Small intestine (tissue), 7 donors: ENCODE results near the gene NRXN3. TPM values are rescaled to one million over a fixed set of nuclear protein-coding genes. Genes with fewer than 3 reads are reported as not detected.

Source experiments
- DNase-seq, 2 donors: peaks; one replicate each; pipeline versions ENCODE4 v3.0.0 to v3.0.0-alpha.2; 2013
- FAIRE-seq: peaks from 2 replicates; lab custom pipeline; 2012; peaks lifted over from hg19 to GRCh38; lab: Jason Lieb, UNC
- H3K27ac ChIP-seq, 3 donors: one replicate each; pipeline ENCODE4 v1.5.1; 2013; ENCODE audit warnings: low read length in 2 of 3, mild to moderate bottlenecking in 2 of 3, control low read depth in 1 of 3, inconsistent platforms in 1 of 3, low read depth in 1 of 3, moderate library complexity in 1 of 3
- H3K27me3 ChIP-seq, 3 donors: one replicate each; pipeline ENCODE4 v1.6.1; 2013; ENCODE audit warnings: low read length in 3 of 3, inconsistent platforms in 1 of 3; ENCODE audit not compliant: control insufficient read depth in 3 of 3, insufficient read depth in 3 of 3
- H3K36me3 ChIP-seq, 3 donors: one replicate each; pipeline ENCODE4 v1.6.1; 2013; ENCODE audit warnings: low read length in 3 of 3, inconsistent platforms in 1 of 3, low read depth in 1 of 3, mild to moderate bottlenecking in 1 of 3, moderate library complexity in 1 of 3; ENCODE audit not compliant: control insufficient read depth in 3 of 3, insufficient read depth in 2 of 3
- H3K4me1 ChIP-seq, 3 donors: one replicate each; pipeline ENCODE4 v1.6.1; 2013; ENCODE audit warnings: low read length in 2 of 3, inconsistent platforms in 1 of 3, low read depth in 1 of 3, mild to moderate bottlenecking in 1 of 3, moderate library complexity in 1 of 3; ENCODE audit not compliant: control insufficient read depth in 3 of 3, insufficient read depth in 2 of 3
- H3K4me3 ChIP-seq, 3 donors: one replicate each; pipeline ENCODE4 v1.5.1; 2013; ENCODE audit warnings: low read length in 3 of 3, control low read depth in 1 of 3, inconsistent platforms in 1 of 3, low read depth in 1 of 3, mild to moderate bottlenecking in 1 of 3, moderate library complexity in 1 of 3
- H3K9me3 ChIP-seq, 2 donors: one replicate each; pipeline ENCODE4 v1.6.1; 2013; ENCODE audit warnings: low read depth in 1 of 2, low read length in 1 of 2; ENCODE audit not compliant: control insufficient read depth in 2 of 2, insufficient read depth in 1 of 2
- WGBS, 3 donors: extraction: QIAGEN DNeasy Blood & Tissue Kit; methylation state at CpG; one replicate each; pipeline ENCODE4 v1.1.7; 2013; 5-methylcytosine and 5-hydroxymethylcytosine counted together
- polyA plus RNA-seq, 4 donors: library from polyadenylated mRNA; stranded (reverse) in 3 of 4; unstranded in 1 of 4; fragments of 200-250 nt in 3 of 4; fragments of 120-200 nt in 1 of 4; gene quantifications; one replicate each; pipeline versions ENCODE4 v1.2.1 to v1.2.3, GENCODE V29; 2013
- donor health status: healthy with polysubstance abuse.
- donor health status: control.
- donor health status: control.
- donor health status: Bipolar disorder and iron deficiency.
- donor health status: healthy.

NRXN3 gene
- polyA plus RNA-seq, 4 donors, result 2.3 TPM; not detected in 2

DNA sequence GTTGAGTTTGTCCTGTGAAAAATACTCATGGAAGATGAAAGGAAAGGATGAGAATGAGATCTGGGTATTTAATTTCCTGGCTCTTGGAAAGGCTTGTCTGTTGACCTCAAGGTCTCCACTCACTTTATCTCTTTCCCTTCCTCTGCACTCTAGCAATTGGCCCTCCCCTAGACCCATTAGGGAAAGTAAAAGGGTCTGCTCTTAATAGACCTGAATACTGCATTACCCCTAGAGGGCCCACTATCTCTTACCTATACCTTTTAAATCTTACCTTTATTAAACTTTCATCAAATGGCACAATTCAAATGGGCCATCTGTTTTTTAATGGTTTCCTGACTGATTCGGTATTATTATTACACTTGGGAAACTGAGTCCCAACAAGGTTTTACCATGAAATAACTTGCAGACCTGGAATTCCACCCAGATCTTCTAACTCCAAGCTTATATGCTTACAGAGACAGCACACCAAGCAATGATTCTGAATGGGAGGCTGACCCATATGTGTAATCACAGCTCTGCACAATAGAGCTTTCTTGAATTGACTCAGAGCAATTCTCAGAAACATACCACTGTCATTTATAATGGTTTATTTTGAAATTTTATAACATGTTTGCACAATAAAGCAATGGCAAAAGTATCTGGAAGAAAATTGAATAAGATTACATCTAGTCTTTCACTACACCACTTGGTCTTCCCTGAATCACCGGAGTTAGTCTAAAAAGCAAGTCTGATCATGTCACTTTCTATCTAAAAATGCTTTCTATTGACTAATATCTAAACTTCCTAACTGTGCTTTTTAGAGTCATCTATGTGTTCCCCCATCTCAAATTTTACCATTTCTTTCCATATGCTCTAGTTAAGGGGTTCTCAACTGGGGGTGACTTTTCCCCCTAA lies 618.5 kb downstream of the NRXN3 start:
- 86 to 91% (median 86%) methylated on average over 2 of the region's 2 CpGs for WGBS, 3 donors
- Histone ChIP-seq H3K27me3 (no peaks in the 10 kb centered on the region), H3K9me3 (no peaks in the 10 kb centered on the region), H3K4me3 (no peak overlapping the region), H3K27ac (no peak overlapping the region), H3K36me3 (no peaks in the 10 kb centered on the region), H3K4me1 (no peaks in the 10 kb centered on the region)
- no peak for FAIRE-seq
- no peak for DNase-seq

DNA sequence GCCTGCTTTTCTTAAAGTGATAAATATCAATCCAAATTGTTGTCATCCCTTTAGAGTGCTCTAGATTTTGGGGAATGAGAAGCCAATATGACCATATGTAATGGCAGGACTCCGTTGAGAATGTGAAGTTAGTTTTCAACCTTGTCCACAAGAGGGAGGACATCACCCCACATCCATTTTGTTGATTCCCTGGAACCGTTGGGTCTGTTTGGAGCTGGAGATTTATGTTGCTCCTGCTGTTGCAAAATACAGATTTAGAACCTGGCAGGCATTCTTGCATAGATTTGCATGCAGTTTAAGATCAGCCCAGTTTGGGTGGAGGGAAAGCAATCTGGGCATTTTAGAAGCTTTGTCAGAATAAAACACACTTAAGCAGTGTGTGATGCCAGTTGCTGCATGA lies 620.1 kb downstream of the NRXN3 start:
- no peak for FAIRE-seq
- no peaks in the 10 kb centered on the region for H3K4me1 ChIP-seq

DNA sequence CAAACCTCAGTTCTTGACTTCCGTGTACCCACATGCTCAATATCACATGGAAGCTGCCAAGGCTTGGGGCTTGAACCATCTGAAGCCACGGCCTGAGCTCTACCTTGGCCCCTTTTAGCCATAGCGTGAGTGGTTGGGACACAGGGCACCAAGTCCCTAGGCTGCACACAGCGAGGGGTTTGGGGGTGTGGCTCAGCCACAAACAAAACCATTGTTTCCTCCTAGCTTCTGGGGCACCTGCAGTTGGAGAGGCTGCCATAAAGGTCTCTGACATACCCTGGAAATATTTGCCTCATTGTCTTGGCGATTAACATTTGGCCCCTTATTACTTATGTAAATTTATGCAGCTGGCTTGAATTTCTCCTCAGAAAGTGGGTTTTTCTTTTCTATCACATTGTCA lies 628.6 kb downstream of the NRXN3 start:
- H3K27me3 ChIP-seq, result no peaks in the 10 kb centered on the region
- FAIRE-seq (no peak), DNase-seq (no peak)
- no peaks in the 10 kb centered on the region for H3K9me3 ChIP-seq
- H3K36me3 ChIP-seq, result no peaks in the 10 kb centered on the region
- H3K4me3 ChIP-seq, result no peak overlapping the region
- H3K27ac ChIP-seq, result no peak overlapping the region
- 47 to 70% (median 49%) methylated on average over 5 of the region's 5 CpGs for WGBS, 3 donors
- no peaks in the 10 kb centered on the region for H3K4me1 ChIP-seq

More for the DNA sequence above, 620.1 kb downstream of the NRXN3 start:
- no peak overlapping the region for H3K4me3 ChIP-seq
- H3K27me3 ChIP-seq, result no peaks in the 10 kb centered on the region
- no peak overlapping the region for H3K27ac ChIP-seq
- H3K36me3 ChIP-seq, result no peaks in the 10 kb centered on the region
- no peak for DNase-seq
- H3K9me3 ChIP-seq, result no peaks in the 10 kb centered on the region
- WGBS, 3 donors, result 12 to 19% (median 13%) methylated on average over 2 of the region's 2 CpGs

DNA sequence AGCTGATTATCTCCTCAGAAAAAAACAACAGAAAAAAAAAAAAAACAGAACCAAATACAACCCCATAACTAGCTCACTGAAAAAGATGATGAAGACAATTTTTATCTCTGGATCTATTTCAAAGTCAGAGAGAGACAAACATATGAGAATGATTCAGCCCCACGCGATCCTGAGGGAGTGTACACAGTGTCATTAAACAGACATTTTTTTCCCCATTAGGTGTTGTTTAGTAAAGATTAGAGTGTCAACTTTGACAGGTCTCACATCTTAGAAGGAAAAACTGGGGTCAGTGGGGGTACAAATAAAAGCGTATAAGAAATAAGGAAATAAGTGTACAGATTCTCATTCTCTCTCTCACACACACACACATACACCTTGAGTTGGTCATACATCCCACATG lies 635.4 kb downstream of the NRXN3 start:
- H3K27ac ChIP-seq, result no peak overlapping the region
- FAIRE-seq (no peak), DNase-seq (no peak)
- no peaks in the 10 kb centered on the region for H3K36me3 ChIP-seq
- H3K4me3 ChIP-seq, result no peak overlapping the region
- H3K4me1 ChIP-seq, result no peaks in the 10 kb centered on the region
- 16 to 59% (median 30%) methylated on average over 3 of the region's 3 CpGs for WGBS, 3 donors
- H3K9me3 ChIP-seq, result no peaks in the 10 kb centered on the region
- no peaks in the 10 kb centered on the region for H3K27me3 ChIP-seq

DNA sequence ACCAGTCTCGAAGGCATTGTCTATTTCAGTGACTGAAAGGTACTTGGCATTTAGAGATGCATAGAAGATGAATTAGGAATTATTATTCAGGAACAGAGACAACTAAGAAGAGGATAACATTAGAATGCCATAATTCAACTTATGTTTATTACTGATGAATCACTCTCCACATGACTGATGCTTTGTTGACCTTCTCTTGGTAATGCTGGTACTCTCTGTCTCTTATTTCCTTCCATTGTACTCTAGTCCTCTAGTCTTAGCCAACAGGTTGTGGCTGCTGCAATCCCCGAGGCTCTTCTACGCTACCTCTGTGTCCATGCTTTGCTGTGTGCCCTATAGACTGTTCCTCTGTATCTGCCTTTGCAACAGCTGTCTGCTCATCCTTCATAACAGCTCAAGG lies 652.9 kb downstream of the NRXN3 start:
- H3K36me3 ChIP-seq, result no peaks in the 10 kb centered on the region
- FAIRE-seq, result no peak
- H3K27ac ChIP-seq, result no peak overlapping the region
- no peaks in the 10 kb centered on the region for H3K4me1 ChIP-seq
- no peaks in the 10 kb centered on the region for H3K9me3 ChIP-seq
- DNase-seq, result no peak
- H3K27me3 ChIP-seq, result no peaks in the 10 kb centered on the region
- 79 to 92% (median 85%) methylated on average over 3 of the region's 3 CpGs for WGBS, 3 donors
- no peak overlapping the region for H3K4me3 ChIP-seq

DNA sequence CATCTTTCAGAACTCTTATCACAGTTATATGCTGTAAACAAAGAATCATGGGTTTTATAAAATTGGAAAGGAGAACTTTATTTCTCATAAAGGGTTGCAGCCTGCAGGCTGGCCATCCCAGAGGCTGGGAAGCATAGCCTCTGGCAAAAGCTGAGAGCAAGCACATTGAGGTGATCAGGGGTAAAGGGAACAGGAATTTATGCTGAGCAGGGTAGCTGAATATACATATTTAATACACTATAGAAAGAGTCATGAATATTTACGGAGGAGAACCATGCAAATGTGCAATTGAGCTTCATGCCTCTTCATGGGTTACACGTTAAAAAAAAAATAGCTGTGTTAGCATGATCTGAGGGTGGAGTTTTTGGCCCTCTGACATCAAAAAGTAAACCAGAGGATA lies 653.3 kb downstream of the NRXN3 start:
- H3K4me1 ChIP-seq, result no peaks in the 10 kb centered on the region
- no peaks in the 10 kb centered on the region for H3K9me3 ChIP-seq
- no peak overlapping the region for H3K4me3 ChIP-seq
- H3K27ac ChIP-seq, result no peak overlapping the region
- no peaks in the 10 kb centered on the region for H3K36me3 ChIP-seq
- WGBS, 3 donors, result 69 to 84% (median 76%) methylated on average over 2 of the region's 2 CpGs
- FAIRE-seq (no peak), DNase-seq (no peak)
- no peaks in the 10 kb centered on the region for H3K27me3 ChIP-seq

DNA sequence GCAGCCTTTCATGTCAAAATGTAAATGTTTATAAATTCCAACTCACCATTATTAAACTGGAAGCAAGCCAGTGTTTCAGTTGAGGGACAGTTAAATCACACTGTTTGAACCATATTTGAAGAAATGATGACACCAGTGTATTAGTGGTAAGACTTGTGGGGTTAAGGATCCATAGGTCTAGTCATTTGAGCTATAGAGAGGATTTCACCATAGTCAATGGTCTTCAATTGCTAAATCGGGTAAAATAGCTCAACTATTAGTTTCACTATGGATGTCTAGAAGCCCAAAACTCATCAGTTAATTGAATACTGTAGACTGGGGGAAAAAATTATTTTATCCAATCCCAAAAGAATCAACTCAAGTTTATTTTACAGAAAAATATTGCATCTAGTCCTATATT lies 659.1 kb downstream of the NRXN3 start:
- no peaks in the 10 kb centered on the region for H3K9me3 ChIP-seq
- DNase-seq (no peak), FAIRE-seq (no peak)
- H3K4me1 ChIP-seq, result no peaks in the 10 kb centered on the region
- no peaks in the 10 kb centered on the region for H3K36me3 ChIP-seq
- H3K27ac ChIP-seq, result no peak overlapping the region
- H3K27me3 ChIP-seq, result no peaks in the 10 kb centered on the region
- 77 to 90% (median 80%) methylated on average over 1 of the region's 1 CpG for WGBS, 3 donors
- no peak overlapping the region for H3K4me3 ChIP-seq

DNA sequence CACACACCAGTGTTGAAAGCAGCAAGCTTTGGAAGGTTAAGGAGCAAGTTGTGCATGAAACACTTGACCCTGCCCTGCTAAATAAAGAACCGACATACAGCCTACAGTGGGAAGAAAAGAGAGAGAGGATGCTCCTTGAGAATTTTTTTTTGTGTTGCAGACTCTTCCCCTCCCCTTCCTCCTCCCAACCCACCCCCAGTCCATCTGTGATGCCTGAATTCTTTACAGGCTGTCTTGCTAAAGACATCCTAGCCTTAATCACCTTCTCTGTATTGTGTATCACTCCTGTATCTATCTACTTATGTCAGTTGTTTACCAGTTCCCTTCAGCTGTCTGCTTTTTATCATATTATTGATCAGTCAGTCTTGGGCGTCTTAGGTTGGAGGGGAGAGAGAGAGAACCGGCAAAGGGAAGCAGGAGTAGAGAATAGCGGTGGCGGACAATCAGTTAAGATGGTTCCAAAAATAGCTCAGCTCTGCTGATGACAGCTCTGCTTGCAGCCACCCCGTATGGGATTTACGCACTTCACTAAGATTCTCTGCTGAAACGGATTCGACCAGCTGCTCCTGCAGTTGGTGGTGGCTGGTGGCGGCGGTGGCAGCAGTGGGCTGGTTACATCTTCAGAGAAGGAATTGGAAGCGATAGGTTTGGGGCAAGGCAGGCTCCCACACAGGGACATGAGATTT lies 664.7 kb downstream of the NRXN3 start:
- DNase-seq (no peak), FAIRE-seq (no peak)
- Histone ChIP-seq H3K27ac (no peak overlapping the region), H3K27me3 (peaks cover 0 to 3% (median 0%) of the 10 kb centered on the region in 3 donors), H3K9me3 (no peaks in the 10 kb centered on the region), H3K4me1 (no peaks in the 10 kb centered on the region), H3K4me3 (no peak overlapping the region), H3K36me3 (no peaks in the 10 kb centered on the region)
- 49 to 64% (median 60%) methylated on average over 12 of the region's 12 CpGs for WGBS, 3 donors
